ENCODE measurements around the gene JAGN1.
"Not testable (repeated sequence)": the region's sequence is repeated elsewhere in the genome, so short reads cannot be mapped to it uniquely, and the experiment has no call there.

Gene JAGN1

GRCh38 chr3:9898467-9899241 lies 8.2 kb downstream of the JAGN1 start:
- DNase-seq, result no peak

- no peak for DNase-seq
These were observed 8.9 kb downstream of the JAGN1 start for GRCh38 chr3:9899289-9899791.

DNA sequence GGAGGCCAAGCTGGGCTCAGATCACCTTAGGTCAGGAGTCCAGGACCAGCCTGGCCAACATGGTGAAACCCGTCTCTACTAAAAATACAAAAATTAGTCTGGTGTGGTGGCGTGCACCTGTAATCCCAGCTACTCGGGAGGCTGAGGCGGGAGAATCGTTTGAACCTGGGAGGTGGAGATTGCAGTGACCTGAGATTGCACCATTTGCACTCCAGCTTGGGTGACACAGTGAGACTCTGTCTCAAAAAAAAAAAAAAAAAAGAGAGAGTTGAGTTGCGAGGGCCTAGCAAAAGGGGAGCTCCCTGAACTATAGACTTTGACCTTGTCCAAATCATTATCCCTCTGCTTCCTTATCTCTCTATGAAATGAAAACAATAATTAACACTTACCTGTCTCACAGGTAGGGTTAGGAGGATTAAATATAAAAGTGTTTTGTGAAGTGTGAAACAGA lies 10.6 kb downstream of the JAGN1 start:
- not testable (repeated sequence) for DNase-seq

- DNase-seq, result no peak
These were observed 11.6 kb downstream of the JAGN1 start for GRCh38 chr3:9901967-9902366.

GRCh38 chr3:9902372-9903237 lies 12.2 kb downstream of the JAGN1 start, which contains the start of gene IL17RE:
IL17RE (plus strand) TSS chr3:9902848; CDS start chr3:9902933, 85 bp downstream.
- DNase-seq, result no peak

DNA sequence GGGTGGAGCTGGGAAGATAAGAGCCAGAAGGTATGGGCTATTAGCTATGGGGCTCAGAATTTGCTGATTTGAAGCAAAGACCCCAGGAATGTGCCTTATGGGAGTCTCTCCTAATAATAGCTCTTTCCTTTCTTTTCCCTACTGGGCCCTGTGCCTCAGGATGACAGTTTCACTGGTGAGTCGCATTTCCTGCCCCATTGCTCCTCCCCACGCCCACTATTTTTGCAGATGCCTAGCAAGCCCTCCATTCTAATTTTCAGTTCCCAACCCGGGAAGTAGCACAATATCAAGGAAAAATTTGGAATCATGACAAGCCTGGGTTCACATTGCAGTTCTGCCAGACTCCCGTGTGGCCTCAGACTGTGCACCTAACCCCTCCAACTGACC lies 12.8 kb downstream of the JAGN1 start:
- no peak for DNase-seq

- DNase-seq, result no peak
These were observed 13.5 kb downstream of the JAGN1 start for GRCh38 chr3:9903904-9904303.

- DNase-seq, result peak; percentile 45
These were observed 16.1 kb downstream of the JAGN1 start for GRCh38 chr3:9906480-9906879.

DNA sequence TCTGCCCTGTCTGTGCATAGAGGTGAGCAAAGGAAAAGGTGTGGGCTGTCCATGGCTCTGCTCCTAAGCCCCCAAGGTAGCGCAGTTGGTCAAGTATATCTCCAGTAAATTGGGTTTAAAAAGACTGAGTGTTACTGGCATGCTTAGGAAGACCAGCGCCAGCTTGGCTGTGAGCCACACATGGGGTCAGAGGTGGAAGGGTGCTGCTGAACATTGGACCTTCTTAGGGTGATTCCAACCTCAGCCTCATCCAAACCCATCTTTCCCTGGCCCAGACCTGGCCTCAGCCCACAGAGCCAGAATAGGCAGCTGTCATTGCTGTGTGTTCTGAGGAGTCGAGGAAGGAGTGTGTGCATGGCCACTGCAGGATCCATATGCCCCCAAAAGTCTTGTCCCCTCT lies 17.9 kb downstream of the JAGN1 start:
- no peak for DNase-seq

- no peak for DNase-seq
These were observed 19.0 kb downstream of the JAGN1 start for GRCh38 chr3:9909221-9910013.

- DNase-seq, result no peak
These were observed 21.5 kb downstream of the JAGN1 start for GRCh38 chr3:9911863-9912262.

DNA sequence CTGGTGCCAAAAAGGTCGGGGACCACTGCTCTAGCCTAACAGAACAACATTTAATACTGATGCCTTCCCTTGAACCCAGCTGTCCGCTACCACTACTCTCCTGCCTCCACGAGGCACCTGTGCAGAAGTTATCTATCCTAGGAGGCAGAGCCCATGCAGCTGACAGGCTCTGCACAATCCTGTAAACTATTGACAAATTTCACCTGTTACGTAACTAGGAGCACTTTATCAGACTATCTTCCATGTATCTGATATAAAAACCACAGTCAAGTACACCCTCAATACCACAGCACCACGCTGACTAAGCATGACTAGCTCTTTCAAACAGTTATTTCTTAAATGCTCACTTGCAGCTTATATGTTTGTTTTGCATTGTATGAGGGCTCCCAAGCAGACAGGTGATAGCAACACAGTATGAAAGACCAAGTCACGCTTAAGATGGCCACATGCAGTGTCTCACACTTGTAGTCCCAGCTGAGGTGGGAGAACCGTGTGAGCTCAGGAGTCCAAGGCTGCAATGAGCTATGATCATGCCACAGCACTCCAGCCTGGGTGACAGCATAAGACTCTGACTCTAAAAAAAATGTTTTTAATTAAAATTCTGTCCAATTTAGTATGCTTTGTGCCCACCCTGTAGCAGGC lies 22.0 kb downstream of the JAGN1 start:
- no peak for DNase-seq

DNA sequence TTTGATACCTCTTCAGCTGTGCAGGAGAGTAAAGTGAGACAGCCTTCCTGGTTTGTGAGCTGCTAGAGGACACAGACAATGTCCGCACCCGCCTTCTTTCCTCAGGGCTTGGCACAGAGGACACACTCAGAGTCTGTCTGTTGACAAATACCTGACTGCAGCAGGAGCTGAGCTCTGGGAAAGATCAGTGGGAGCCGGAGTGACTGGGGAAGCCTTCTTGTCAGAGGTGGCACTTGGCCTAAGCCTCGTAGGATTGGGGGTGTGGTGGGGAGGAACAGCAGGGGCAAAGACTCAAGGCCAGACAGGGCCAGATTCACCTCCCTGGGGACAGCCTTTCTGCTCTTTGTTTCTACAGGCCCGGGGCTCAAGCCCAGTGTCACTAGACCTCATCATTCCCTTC lies 23.2 kb downstream of the JAGN1 start:
- no peak for DNase-seq

DNA sequence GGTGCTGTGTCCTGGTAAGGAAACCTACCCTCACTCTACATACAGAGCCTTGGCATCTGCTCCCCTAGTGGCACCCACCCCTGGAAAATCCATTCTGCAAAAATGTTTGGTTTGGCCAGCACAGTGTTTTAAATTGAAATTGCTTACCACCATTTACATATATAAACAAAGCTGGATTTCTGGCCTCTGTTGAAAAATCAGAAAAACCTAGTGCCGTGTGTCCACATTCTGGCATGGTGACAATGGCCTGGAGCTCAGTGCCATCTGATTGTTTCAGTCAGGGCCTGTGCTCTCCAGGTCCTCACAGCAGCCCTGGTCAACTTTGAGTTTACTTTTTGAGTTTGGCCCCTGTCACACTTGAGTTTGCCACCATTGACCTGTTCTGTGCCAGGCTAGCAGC lies 23.6 kb downstream of the JAGN1 start:
- DNase-seq, result no peak

DNA sequence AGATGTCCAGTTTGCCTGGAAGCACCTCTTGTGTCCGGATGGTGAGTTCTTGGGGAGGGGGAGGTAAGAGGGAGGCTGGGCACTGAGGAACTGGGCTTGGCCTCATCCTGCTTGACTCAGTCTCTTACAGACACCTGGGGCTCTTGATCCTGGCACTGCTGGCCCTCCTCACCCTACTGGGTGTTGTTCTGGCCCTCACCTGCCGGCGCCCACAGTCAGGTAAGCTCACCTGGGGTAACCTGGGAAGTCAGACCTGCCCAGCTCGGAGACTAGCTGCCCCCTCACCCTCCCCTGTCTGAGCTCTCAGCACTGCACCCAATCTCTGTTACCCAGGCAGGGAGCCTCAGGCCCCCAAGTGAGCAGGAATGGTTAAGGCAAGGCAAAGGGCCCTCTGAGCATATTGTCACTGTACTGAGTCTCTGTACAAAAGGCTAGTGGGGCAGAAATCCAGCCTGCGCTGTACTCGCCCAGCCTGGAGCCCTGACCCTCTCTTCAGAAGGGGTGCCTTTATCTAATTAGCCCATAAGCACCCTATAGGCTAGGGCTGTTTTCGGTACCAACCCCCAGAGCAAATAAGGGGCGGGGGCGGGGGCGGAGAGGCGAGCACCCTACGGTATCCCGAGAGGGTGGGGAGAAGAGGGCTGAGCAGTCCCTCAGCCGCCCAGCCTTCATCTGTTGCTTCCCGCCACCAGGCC lies 24.3 kb downstream of the JAGN1 start:
- no peak for DNase-seq

DNA sequence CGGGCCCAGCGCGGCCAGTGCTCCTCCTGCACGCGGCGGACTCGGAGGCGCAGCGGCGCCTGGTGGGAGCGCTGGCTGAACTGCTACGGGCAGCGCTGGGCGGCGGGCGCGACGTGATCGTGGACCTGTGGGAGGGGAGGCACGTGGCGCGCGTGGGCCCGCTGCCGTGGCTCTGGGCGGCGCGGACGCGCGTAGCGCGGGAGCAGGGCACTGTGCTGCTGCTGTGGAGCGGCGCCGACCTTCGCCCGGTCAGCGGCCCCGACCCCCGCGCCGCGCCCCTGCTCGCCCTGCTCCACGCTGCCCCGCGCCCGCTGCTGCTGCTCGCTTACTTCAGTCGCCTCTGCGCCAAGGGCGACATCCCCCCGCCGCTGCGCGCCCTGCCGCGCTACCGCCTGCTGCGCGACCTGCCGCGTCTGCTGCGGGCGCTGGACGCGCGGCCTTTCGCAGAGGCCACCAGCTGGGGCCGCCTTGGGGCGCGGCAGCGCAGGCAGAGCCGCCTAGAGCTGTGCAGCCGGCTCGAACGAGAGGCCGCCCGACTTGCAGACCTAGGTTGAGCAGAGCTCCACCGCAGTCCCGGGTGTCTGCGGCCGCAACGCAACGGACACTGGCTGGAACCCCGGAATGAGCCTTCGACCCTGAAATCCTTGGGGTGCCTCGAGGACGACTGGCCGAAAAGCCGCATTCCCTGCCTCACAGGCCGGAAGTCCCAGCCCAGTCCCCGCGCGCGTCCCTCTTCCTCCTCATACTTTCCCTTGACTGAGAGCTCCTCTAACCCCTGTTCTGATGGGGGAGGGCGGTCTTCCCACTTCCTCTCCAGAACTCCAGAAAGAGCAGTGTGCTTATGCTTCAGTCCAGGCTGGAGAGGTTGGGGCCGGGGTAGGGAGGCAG lies 25.1 kb downstream of the JAGN1 start:
- DNase-seq, result peak; percentile 54

GRCh38 chr3:9916346-9916733 lies 25.9 kb downstream of the JAGN1 start:
- no peak for DNase-seq

GRCh38 chr3:9916734-9917680 lies 26.6 kb downstream of the JAGN1 start, which contains the start of gene IL17RC:
IL17RC (plus strand) TSS chr3:9917098; CDS start chr3:9917316, 218 bp downstream.
- DNase-seq, result peak; percentile 75

GRCh38 chr3:9917820-9918219 lies 27.4 kb downstream of the JAGN1 start:
- DNase-seq, result no peak

Measured in RPMI8226 (cell line).